GM18520 (cell line): ENCODE results near the gene SLC25A10.
"Not testable (repeated sequence)": the region's sequence is repeated elsewhere in the genome, so short reads cannot be mapped to it uniquely, and the experiment has no call there.

Experiments used
- ATAC-seq: cut with Tn5 transposase; IDR thresholded peaks from one replicate; pipeline ENCODE4 v1.9.1; 2021; ENCODE audit not compliant: unreplicated experiment

SLC25A10 gene

GRCh38 chr17:81711814-81712467, at the start of gene SLC25A10:
Gene SLC25A10, plus strand, starts transcription at chr17:81712284. Its CDS starts 143 bp downstream, at chr17:81712427.
- ATAC-seq, result peak; percentile 74

GRCh38 chr17:81664051-81664470, 48.0 kb upstream of the SLC25A10 start:
- ATAC-seq, result no peak

GRCh38 chr17:81665205-81666091, 46.6 kb upstream of the SLC25A10 start:
- ATAC-seq, result no peak

GRCh38 chr17:81666092-81666341, 46.1 kb upstream of the SLC25A10 start:
- peak; percentile 3 for ATAC-seq

- peak; percentile 86 for ATAC-seq
Observed at GRCh38 chr17:81666342-81667191, 45.5 kb upstream of the SLC25A10 start, which contains the start of the genes CCDC137 and OXLD1. Gene CCDC137, plus strand, starts transcription at chr17:81666737. Its CDS starts 30 bp downstream, at chr17:81666767. Gene OXLD1, minus strand, starts transcription at chr17:81666605. Its CDS starts 28 bp downstream, at chr17:81666577.

- no peak for ATAC-seq
Observed at GRCh38 chr17:81667754-81668153, 44.3 kb upstream of the SLC25A10 start.

- ATAC-seq, result no peak
Observed at GRCh38 chr17:81672504-81672903, 39.6 kb upstream of the SLC25A10 start.

GRCh38 chr17:81672954-81673353, 39.1 kb upstream of the SLC25A10 start:
- no peak for ATAC-seq

- ATAC-seq, result no peak
Observed at GRCh38 chr17:81673561-81674258, 38.4 kb upstream of the SLC25A10 start.

GRCh38 chr17:81675515-81676221, 36.4 kb upstream of the SLC25A10 start:
- not testable (repeated sequence) for ATAC-seq

- no peak for ATAC-seq
Observed at GRCh38 chr17:81676906-81677305, 35.2 kb upstream of the SLC25A10 start.

GRCh38 chr17:81680150-81680549, 31.9 kb upstream of the SLC25A10 start:
- no peak for ATAC-seq

- no peak for ATAC-seq
Observed at GRCh38 chr17:81681672-81682071, 30.4 kb upstream of the SLC25A10 start.

GRCh38 chr17:81682565-81683207, 29.4 kb upstream of the SLC25A10 start:
- no peak for ATAC-seq

- no peak for ATAC-seq
Observed at GRCh38 chr17:81683208-81683583, 28.9 kb upstream of the SLC25A10 start.

- ATAC-seq, result peak; percentile 93
Observed at GRCh38 chr17:81683584-81684441, 28.3 kb upstream of the SLC25A10 start, which contains the start of the genes ARL16 and HGS. Gene ARL16, minus strand, starts transcription at chr17:81683797. Its CDS starts 44 bp downstream, at chr17:81683753. Gene HGS, plus strand, starts transcription at chr17:81684011. Its CDS starts 56 bp downstream, at chr17:81684067.

GRCh38 chr17:81684442-81684911, 27.6 kb upstream of the SLC25A10 start:
- no peak for ATAC-seq

GRCh38 chr17:81685108-81685507, 27.0 kb upstream of the SLC25A10 start:
- ATAC-seq, result no peak
